Lung microvascular endothelial cell (primary cell): ENCODE data around the gene KDELR1. TPM values are rescaled to one million over a fixed set of nuclear protein-coding genes. Genes with fewer than 3 reads are reported as not detected.

ENCODE experiments used
- DNase-seq, 2 donors: peaks; one replicate each; pipeline versions ENCODE4 v3.0.0 to v3.0.0-alpha.2; 2010; ENCODE audit warnings: low read depth in 2 of 2
- total RNA-seq: library from RNA; depleted of rRNA; stranded (reverse); fragments of >200 nt; gene quantifications from 2 replicates; pipeline ENCODE4 v1.2.1, GENCODE V29; 2014

Gene KDELR1
- total RNA-seq, 1 donor from 2014 or later, result 34.9 TPM

DNA sequence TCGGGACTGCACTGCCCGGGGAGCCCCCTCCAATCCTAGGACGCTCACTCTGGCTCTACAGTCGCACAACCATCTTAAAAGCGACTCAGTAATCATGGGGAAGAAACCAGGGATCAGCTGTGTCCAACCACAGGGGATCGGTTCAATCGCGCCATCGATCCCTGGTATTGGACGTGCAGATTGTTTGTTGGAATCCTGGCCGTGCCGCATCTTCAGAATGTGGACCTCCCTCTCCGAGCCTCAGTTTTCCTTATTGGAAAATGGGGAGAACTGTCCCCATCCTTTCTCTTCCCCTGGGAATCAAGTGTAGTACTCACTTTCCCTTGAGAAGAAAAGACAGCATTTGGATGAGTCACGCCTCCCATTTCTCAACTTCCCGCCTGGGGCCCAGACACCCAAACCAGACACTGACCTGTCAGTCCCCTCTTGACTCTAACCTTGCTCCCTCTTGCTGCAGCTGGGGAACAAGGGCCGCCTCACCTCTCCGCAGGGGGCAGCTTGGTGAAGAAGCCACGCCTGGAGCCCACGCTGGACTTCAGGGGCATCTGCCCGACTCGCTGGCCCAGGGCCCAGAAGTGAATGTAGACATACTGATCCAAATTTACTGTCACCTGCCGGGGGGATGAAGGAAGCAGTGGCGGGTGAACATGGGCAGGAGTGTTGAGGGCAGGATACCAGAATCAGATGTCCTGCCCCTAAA lies 48.4 kb downstream of the KDELR1 start:
- peak in 1 of 2 donors; percentile 25 for DNase-seq

DNA sequence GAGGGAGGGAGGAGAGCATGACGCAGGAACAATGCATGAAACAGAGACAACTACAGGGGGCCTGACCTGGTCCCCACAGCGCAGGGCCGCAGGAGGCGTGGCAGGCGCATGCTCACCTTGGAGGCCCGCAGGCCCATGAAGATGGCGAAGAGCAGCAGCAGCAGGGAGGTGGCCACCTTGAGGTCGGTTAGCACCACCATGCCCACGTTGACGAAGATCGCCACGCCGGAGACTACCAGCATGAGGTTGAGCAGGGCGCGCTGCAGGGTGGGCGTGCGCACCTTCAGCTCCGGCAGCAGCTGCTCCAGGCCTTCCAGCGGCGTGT lies 49.0 kb downstream of the KDELR1 start:
- DNase-seq, result no peak

DNA sequence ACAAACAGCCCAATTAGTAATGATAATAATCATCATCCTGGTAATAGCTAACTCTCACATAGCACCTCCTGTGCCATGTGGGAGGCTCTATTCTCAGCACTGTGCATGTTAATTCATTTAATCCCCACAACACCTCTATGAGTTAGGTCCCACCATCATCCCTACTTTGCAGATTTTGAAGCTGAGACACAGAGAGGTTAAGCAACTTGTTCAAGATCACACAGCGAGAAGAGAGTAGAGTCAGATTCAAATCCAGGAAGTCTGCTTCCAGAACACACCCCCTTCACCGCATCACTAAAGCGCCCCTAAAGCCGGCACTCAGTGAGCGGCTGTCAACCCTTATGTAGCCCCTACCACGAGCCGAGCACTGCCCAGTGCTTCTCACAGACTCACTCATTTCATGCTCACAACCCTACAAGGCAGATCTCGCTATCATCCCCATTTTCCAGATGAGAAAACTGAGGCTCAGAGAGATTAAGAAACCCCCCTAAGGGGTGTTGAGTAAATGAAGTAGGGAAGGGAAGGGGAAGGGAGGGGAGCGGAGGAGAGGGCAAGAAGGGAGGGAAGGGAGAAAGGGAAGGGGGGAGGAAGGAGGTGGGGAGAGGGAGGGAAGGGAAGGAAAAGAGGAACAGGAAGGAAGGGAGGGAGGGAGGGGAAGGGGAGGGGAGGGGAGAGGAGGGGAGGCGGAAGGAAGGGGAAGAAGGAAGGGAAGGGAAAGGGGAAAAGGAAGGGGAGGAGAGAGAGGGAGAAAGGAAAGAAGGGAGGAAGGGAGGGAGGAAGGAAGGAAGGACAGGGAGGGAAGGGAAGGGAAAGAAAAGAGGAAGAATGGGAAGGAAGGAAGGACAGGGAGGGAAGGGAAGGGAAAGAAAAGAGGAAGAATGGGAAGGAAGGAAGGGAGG lies 49.6 kb downstream of the KDELR1 start:
- DNase-seq, result no peak

DNA sequence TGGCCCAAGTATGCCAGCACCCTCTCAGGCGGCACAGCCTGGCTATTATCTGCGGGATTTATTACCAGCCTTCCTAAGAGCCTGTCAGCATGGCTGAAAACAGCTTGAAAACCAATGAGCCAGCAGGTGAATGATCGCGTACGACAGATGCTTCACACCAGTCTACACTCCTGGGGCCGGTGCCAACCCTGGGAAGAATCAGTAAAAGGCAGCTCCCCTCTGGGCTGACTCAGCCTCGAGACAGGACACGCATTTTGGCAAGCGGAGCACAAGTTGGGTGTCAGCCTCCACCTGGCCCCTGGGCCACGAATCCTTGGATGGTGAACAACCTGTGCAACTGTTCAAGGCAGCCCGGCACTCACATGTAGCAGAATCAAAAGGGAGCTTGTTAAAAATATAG lies 50.4 kb downstream of the KDELR1 start:
- no peak for DNase-seq

DNA sequence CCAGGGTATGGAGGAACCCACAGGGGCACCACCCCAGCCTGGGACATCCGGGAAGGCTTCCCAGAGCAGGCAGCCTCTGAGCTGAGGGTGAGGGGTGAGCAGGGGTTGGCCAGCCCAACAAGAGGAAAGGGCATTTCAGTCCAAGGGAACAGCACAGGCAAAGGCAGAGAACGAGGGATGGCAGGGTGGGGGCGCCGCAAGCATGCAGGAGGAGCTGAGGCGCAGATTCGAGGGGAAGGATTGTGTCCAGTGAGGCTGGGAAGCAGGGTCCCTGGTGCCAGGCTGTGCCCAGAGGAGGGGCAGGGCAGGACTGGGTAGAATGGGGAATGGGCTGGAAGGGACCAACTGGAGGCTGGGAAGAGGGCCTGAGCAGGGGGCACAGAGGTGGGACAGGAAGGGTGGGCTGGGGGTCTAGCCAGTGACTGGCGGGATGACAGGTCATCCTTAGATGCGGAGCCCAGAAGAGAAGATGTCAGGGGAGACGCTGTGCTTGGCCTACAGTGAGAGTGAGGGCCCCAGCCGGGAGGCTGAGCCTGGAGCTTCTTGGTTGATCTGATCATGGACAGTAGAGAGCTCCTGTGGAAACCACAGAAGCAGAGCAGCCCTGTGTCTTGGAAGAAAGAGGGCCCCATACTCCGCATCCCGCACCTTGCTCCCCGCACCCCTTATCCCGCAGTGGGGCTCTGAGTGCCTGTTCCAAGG lies 52.4 kb downstream of the KDELR1 start:
- DNase-seq, result no peak

DNA sequence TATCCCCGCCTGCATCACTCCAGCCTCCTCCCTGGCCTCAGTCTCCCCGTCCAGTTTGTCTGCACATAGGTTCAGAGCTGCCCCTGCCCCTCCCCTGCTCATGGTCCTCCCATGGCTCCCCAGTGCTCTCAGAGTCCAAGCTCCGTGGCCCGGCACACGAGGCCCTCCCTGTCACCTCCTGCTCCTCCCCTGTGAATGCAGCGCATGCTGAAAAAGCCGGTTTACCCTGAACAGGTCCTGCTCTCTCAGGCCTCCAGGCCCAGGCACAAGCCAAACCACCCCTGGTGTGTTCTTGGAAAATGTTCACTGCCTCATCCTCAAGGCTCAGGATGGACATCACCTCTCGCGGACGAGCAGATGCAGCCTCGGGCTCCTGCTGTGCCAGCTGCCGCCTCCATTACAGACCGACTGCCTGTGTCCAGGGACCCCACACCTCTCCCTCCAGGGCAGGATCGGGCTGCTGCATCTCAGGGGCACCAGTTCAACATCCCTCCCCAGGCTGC lies 53.0 kb downstream of the KDELR1 start:
- DNase-seq, result no peak

DNA sequence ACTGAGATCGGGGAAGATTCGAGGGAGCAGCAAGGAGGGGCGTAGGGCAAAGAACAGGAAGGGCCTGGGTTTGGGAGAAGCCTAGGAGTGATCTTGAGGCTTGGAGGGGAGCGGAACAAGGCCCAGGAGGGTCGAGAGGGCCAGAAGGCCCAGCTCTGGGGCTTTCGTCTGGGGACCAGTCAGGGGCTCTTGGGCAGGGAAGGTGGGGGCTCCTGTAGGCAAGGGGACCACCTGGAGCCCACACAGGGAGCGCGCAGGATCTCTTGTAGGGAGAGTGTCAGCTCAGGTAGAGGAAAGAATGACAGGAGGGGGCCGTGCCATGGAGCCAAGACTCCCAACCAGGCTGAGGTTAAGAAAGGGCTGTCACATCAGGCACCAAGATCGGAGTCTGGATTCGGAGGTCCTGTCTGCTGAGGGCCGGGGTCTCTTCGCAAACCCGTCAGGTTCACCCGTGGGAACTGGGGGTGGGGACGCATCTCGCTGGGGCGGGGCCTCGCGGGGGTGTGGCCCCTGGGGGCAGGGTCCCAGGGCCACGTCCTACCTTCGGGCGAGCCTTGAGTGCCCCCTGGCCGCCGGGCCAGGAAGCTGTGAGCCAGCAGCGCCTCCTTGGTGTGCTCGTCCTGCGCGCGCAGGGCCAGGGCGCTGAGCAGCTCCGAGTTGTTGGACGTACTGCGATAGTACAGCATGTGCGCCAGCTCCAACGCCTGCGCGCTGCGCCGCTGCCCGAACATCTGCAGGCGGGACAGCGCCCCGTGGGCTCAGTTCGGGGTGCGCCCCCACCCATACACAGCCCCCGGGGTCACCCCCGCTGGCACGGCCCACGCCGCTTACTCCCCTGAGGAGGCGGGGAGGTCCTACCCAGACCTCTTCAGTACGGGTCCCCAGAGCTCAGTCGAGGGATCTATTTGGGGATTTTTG lies 57.6 kb downstream of the KDELR1 start:
- peak; percentile 88 to 95 for DNase-seq

DNA sequence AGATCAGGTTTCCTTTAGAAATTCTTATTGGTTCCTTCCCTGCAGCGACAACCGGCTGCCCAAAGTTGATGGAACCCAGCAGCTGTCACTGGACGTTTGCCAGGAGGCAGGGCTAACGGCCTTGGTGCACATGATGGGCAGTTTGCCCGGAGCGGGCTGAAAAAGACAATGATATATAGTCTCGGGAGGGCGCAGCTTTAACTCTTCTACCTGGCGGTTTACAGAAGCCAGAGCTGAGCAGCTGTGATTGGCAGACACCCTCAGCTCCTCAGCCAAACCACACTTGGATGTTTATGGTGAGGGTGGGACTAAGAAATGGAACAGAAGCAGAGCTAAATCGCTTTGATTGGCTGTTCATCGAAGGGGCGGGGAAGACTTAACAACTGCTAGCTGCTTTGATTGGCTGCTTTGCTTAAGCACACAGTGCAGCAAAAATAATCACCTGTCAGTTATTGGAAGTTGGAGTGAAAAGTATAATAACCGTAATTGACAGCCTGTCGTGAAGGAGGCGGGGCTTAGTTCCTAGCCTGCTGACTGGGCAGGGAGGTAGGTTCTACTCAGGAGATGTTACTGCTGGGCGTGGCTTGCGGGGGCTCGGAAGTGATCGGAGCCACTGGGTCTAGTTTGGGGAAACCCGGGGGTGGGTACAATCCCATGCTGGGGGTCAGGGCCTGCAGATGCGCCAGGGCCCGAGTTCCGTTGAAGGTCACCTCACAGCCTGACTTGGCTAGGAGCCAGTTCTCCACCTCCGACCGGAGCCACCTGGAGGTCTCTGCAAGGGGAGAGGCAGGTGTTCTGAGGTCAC lies 58.5 kb downstream of the KDELR1 start:
- DNase-seq, result peak; percentile 96 to 98

Other genes with a start within 250 kb of the KDELR1 start
- 9.1 and 30.9 TPM in 2 replicates for gene LIG1, start 221.2 kb downstream of the KDELR1 start, total RNA-seq
- 2.0 and 2.2 TPM in 2 replicates for gene ZSWIM9, start 220.9 kb downstream of the KDELR1 start, total RNA-seq
- gene CARD8, start 135.6 kb downstream of the KDELR1 start, total RNA-seq, result 55.4 and 69.6 TPM in 2 replicates
- gene ZNF114, start 121.5 kb downstream of the KDELR1 start, total RNA-seq, result under 0.01 and 0.87 TPM in 2 replicates
- gene EMP3, start 66.0 kb downstream of the KDELR1 start, total RNA-seq, result 4.0 and 7.4 TPM in 2 replicates
- gene TMEM143, start 27.6 kb downstream of the KDELR1 start, total RNA-seq, result 2.0 and 2.2 TPM in 2 replicates
- gene SYNGR4, start 27.2 kb downstream of the KDELR1 start, total RNA-seq, result not detected in 2 replicates
- 0.20 and 0.22 TPM in 2 replicates for gene GRIN2D, start 2.1 kb upstream of the KDELR1 start, total RNA-seq
- gene GRWD1, start 54.4 kb upstream of the KDELR1 start, total RNA-seq, result 10.0 and 14.5 TPM in 2 replicates
- gene KCNJ14, start 64.0 kb upstream of the KDELR1 start, total RNA-seq, result under 0.01 and 0.20 TPM in 2 replicates
- 40.1 and 43.1 TPM in 2 replicates for gene CYTH2, start 77.8 kb upstream of the KDELR1 start, total RNA-seq
- gene LMTK3, start 120.3 kb upstream of the KDELR1 start, total RNA-seq, result under 0.01 TPM in 1 of 2 replicates, not detected in the other
- not detected in 2 replicates for gene SULT2B1, start 160.6 kb upstream of the KDELR1 start, total RNA-seq
- not detected in 2 replicates for gene SPACA4, start 215.2 kb upstream of the KDELR1 start, total RNA-seq
- 0.40 and 0.65 TPM in 2 replicates for gene FAM83E, start 223.5 kb upstream of the KDELR1 start, total RNA-seq
- 2,223 and 2,324 TPM in 2 replicates for gene RPL18, start 227.6 kb upstream of the KDELR1 start, total RNA-seq
- gene SPHK2, start 228.0 kb upstream of the KDELR1 start, total RNA-seq, result 5.4 and 6.3 TPM in 2 replicates
- 0.87 and 3.4 TPM in 2 replicates for gene DBP, start 245.8 kb upstream of the KDELR1 start, total RNA-seq